Bronchial epithelial cell (primary cell): Measurements from ENCODE around the gene RFTN1. TPM values are rescaled to one million over a fixed set of nuclear protein-coding genes. Genes with fewer than 3 reads are reported as not detected.
A peak's percentile ranks its signal among the peaks of the same experiment; 100 is the strongest.
"Not testable (repeated sequence)": the region's sequence is repeated elsewhere in the genome, so short reads cannot be mapped to it uniquely, and the experiment has no call there.

ENCODE experiments used
- DNase-seq: peaks from one replicate; pipeline ENCODE4 v3.0.0-alpha.2; 2010; ENCODE audit warnings: low read depth
- FAIRE-seq: peaks from 2 replicates; lab custom pipeline; 2011; peaks lifted over from hg19 to GRCh38; lab: Jason Lieb, UNC
- H3K27me3 ChIP-seq: 2 replicates; pipeline ENCODE4 v1.5.1; 2011; ENCODE audit warnings: low read length; ENCODE audit not compliant: control insufficient read depth, insufficient read depth
- H3K36me3 ChIP-seq: 2 replicates; pipeline ENCODE4 v1.5.1; 2011; ENCODE audit warnings: low read length; ENCODE audit not compliant: control insufficient read depth, insufficient read depth
- H3K4me3 ChIP-seq: 2 replicates; pipeline ENCODE4 v1.5.1; 2011; ENCODE audit warnings: mild to moderate bottlenecking, low read depth, low read length, control low read depth
- total RNA-seq: library from RNA; depleted of rRNA; stranded (reverse); fragments of >200 nt; gene quantifications from 2 replicates; pipeline ENCODE4 v1.2.1, GENCODE V29; 2014
- TF ChIP-seq, protein P1 (sequence below): IDR thresholded peaks from 2 replicates; pipeline ENCODE4 v1.5.1; 2011; ENCODE audit warnings: mild to moderate bottlenecking, moderate library complexity, low read length, control low read depth, inconsistent platforms; ENCODE audit not compliant: insufficient read depth, severe bottlenecking

The RFTN1 gene
- total RNA-seq, 1 donor from 2014 or later = 9.2 TPM

DNA sequence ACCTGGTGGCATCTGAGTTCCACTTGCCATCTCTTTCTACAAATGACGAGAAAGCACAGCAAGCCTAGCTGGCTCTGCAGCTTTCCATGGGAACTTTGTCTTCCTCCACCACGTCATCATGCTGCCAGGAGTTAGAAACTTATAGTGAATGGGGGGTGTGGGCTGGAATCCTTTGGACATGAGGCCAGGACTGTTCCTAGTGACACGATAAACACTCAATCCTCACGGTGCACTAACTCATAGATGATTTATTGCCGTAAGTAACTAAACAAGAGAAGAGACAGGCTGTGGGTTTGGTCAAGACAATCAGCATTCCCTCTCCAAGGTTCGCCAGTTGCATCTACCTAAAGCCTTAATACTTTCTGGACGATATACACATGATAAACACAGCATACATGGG, 197.9 kb downstream of the RFTN1 start:
- peak; percentile 72 for FAIRE-seq
- Histone ChIP-seq H3K4me3 (no peak overlapping the region), H3K36me3 (peaks cover 9% of the 10 kb centered on the region), H3K27me3 (no peaks in the 10 kb centered on the region)
- TF ChIP-seq, protein P1, sequence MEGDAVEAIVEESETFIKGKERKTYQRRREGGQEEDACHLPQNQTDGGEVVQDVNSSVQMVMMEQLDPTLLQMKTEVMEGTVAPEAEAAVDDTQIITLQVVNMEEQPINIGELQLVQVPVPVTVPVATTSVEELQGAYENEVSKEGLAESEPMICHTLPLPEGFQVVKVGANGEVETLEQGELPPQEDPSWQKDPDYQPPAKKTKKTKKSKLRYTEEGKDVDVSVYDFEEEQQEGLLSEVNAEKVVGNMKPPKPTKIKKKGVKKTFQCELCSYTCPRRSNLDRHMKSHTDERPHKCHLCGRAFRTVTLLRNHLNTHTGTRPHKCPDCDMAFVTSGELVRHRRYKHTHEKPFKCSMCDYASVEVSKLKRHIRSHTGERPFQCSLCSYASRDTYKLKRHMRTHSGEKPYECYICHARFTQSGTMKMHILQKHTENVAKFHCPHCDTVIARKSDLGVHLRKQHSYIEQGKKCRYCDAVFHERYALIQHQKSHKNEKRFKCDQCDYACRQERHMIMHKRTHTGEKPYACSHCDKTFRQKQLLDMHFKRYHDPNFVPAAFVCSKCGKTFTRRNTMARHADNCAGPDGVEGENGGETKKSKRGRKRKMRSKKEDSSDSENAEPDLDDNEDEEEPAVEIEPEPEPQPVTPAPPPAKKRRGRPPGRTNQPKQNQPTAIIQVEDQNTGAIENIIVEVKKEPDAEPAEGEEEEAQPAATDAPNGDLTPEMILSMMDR = no peak
- DNase-seq = no peak

DNA sequence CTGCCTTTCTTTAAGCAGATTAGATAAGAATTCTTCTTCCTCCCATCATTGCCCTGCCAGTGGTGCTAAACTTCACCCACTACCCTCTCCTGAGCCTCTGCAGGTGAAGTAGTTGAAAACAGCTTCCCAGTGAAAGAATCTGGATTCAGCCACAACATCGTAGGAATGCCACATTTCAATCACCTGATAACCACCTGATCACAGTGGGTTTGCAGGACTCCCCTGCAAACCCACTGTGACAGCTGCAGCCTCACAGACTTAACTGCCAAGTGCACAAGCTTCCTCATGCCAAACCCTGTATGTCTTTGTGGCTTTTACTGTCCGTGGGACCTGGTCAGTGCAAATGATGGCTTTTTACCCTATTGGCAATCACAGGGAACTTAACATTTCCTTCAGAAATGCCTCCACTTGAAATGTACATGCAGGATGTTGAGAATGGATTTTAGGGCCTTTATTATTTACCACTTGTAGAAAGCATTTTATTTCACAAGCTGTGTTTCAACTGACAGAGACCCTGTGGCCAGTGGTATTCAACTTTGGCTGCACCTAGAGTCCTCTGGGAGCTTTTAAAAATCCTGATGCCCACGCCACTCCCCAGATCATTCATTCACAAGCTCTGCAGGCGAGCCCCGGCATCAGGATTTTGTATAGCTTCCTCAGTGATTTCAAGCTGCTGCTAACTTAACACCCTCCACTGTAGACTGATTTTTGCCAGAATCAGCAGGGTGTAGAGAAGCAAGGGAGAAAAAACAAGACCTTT, 199.4 kb downstream of the RFTN1 start:
- Histone ChIP-seq H3K27me3 (no peaks in the 10 kb centered on the region), H3K4me3 (no peak overlapping the region), H3K36me3 (peaks cover 9% of the 10 kb centered on the region)
- FAIRE-seq (no peak), DNase-seq (no peak)
- TF ChIP-seq, protein P1 = no peak

DNA sequence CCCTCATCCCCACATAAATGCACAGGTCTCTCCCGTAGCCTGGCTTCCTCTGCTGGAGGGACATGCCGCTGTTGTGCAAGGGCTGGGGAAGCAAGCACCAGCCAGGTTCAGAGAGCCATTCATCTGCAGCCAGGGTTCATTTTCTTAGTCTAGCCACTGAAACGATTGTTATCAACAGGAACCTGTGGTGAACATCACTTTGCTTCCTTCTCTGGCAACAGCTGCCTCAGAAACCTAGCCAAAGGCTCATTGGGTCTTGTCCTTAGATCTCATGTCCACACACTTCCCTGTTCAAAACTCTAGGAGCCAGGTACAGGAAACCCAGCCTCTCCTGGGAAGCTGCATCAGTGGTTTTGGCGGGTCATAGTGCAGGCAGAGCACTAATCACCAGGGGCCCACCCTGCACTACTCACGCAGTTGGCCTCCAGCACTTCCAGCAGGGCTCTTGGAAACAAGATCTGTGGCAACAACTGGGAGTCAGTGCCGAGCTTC, 201.5 kb downstream of the RFTN1 start:
- Histone ChIP-seq H3K4me3 (no peak overlapping the region), H3K36me3 (peaks cover 9% of the 10 kb centered on the region), H3K27me3 (no peaks in the 10 kb centered on the region)
- TF ChIP-seq, protein P1 = no peak
- no peak for FAIRE-seq
- DNase-seq = peak; percentile 35

DNA sequence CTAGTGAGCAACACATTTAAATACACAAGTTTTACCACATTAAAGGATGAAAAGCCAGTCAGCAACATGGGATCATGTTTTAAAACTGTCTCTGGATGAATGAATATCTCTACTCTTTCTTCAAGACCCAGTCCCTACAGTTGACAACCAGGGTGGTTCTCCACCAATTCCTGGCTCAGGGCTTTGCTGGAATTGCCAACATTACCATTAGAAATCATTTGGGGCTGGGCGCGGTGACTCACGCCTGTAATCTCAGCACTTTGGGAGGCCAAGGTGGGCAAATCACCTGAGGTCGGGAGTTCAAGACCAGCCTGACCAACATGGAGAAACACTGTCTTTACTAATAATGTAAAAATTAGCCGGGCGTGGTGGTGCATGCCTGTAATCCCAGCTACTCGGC, 203.0 kb downstream of the RFTN1 start:
- not testable (repeated sequence) for DNase-seq, H3K27me3 ChIP-seq, H3K4me3 ChIP-seq, H3K36me3 ChIP-seq, FAIRE-seq

DNA sequence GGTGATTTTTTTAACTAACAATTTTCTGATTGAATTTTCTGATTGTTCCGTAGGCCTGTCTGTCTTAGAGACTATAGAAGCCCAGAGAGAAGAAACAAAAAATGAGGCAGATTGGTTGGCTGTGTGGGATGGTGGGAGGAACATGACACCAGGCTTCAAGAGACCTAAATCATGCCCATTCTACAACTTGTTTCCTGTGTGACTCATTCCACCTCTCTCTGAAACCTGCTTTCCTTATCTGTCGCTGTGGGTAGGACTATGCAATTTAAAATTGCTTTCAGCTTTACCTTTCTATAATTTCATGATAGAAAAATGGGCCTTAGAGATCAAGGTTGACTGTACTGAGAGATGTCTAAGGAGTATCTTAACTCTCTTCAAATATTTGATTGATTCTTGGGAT, 203.9 kb downstream of the RFTN1 start:
- Histone ChIP-seq H3K36me3 (peaks cover 6% of the 10 kb centered on the region), H3K4me3 (no peak overlapping the region), H3K27me3 (no peaks in the 10 kb centered on the region)
- DNase-seq = peak; percentile 84
- TF ChIP-seq, protein P1 = no peak
- no peak for FAIRE-seq

DNA sequence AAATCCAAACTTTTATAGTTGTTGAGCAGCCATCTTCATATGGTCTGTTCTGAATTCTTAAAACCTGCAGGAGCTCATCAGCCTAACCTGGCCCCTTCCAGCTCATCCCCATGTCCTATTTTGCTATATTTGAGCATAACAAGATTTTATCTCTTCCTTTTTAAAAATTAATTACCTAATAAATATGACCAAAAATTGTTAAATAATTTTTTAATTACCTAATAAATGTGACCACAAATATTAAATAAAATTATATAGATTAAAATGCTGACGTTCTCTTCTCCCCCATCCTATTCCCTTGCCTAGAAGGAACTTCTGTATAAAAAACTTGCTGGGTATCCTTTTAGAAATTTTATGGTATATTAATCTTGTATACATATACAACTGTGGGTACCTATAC, 204.8 kb downstream of the RFTN1 start:
- Histone ChIP-seq H3K36me3 (peaks cover 6% of the 10 kb centered on the region), H3K4me3 (no peak overlapping the region), H3K27me3 (no peaks in the 10 kb centered on the region)
- TF ChIP-seq, protein P1 = no peak
- DNase-seq = no peak
- FAIRE-seq = no peak
